ENCODE measurements around the gene TMEM87B.

TMEM87B gene

GRCh38 chr2:112054847-112055729 is at the start of gene TMEM87B:
Gene TMEM87B, plus strand, starts transcription at chr2:112055269. Its CDS starts 323 bp downstream, at chr2:112055592.
- Histone ChIP-seq H3K36me3 (ENCODE audit: insufficient read depth, low read length) (no peaks in the 10 kb centered on the region), H3K9ac (ENCODE audit: low read depth, low read length) (peak within 1 kb of the TSS; percentile 97), H3K9me3 (ENCODE audit: control insufficient read depth, insufficient read depth, low read length) (no peaks in the 10 kb centered on the region), H3K4me1 (ENCODE audit: insufficient read depth, low read length) (peaks cover 8% of the 10 kb centered on the region; the same call in 1 of the 2 replicates)

GRCh38 chr2:112005406-112006075 is 49.5 kb upstream of the TMEM87B start:
- no peak overlapping the region for H3K9ac ChIP-seq (ENCODE audit: low read depth, low read length)
- no peaks in the 10 kb centered on the region for H3K9me3 ChIP-seq (ENCODE audit: control insufficient read depth, insufficient read depth, low read length)
- H3K36me3 ChIP-seq (ENCODE audit: insufficient read depth, low read length): no peaks in the 10 kb centered on the region; the same call in 1 of the 2 replicates
- no peaks in the 10 kb centered on the region for H3K4me1 ChIP-seq (ENCODE audit: insufficient read depth, low read length)

- no peaks in the 10 kb centered on the region for H3K4me1 ChIP-seq (ENCODE audit: insufficient read depth, low read length)
- H3K9ac ChIP-seq (ENCODE audit: low read depth, low read length): no peak overlapping the region
- H3K9me3 ChIP-seq (ENCODE audit: control insufficient read depth, insufficient read depth, low read length): no peaks in the 10 kb centered on the region
- H3K36me3 ChIP-seq (ENCODE audit: insufficient read depth, low read length): no peaks in the 10 kb centered on the region; the same call in 1 of the 2 replicates
These were observed 49.0 kb upstream of the TMEM87B start for GRCh38 chr2:112006076-112006410.

- H3K9ac ChIP-seq (ENCODE audit: low read depth, low read length): no peak overlapping the region
- H3K4me1 ChIP-seq (ENCODE audit: insufficient read depth, low read length): no peaks in the 10 kb centered on the region
- H3K36me3 ChIP-seq (ENCODE audit: insufficient read depth, low read length): no peaks in the 10 kb centered on the region; the same call in 1 of the 2 replicates
- no peaks in the 10 kb centered on the region for H3K9me3 ChIP-seq (ENCODE audit: control insufficient read depth, insufficient read depth, low read length)
These were observed 47.6 kb upstream of the TMEM87B start for GRCh38 chr2:112007493-112007892.

GRCh38 chr2:112008910-112009485 is 46.1 kb upstream of the TMEM87B start:
- Histone ChIP-seq H3K36me3 (ENCODE audit: insufficient read depth, low read length) (no peaks in the 10 kb centered on the region; the same call in 1 of the 2 replicates), H3K9ac (ENCODE audit: low read depth, low read length) (no peak overlapping the region), H3K9me3 (ENCODE audit: control insufficient read depth, insufficient read depth, low read length) (no peaks in the 10 kb centered on the region), H3K4me1 (ENCODE audit: insufficient read depth, low read length) (no peaks in the 10 kb centered on the region)

- H3K9ac ChIP-seq (ENCODE audit: low read depth, low read length): no peak overlapping the region
- no peaks in the 10 kb centered on the region; the same call in 1 of the 2 replicates for H3K36me3 ChIP-seq (ENCODE audit: insufficient read depth, low read length)
- no peaks in the 10 kb centered on the region for H3K4me1 ChIP-seq (ENCODE audit: insufficient read depth, low read length)
- H3K9me3 ChIP-seq (ENCODE audit: control insufficient read depth, insufficient read depth, low read length): no peaks in the 10 kb centered on the region
These were observed 44.3 kb upstream of the TMEM87B start for GRCh38 chr2:112010751-112011150.

- Histone ChIP-seq H3K4me1 (ENCODE audit: insufficient read depth, low read length) (no peaks in the 10 kb centered on the region), H3K36me3 (ENCODE audit: insufficient read depth, low read length) (no peaks in the 10 kb centered on the region; the same call in 1 of the 2 replicates), H3K9ac (ENCODE audit: low read depth, low read length) (no peak overlapping the region), H3K9me3 (ENCODE audit: control insufficient read depth, insufficient read depth, low read length) (no peaks in the 10 kb centered on the region)
These were observed 42.5 kb upstream of the TMEM87B start for GRCh38 chr2:112012556-112012955.

- no peak overlapping the region for H3K9ac ChIP-seq (ENCODE audit: low read depth, low read length)
- H3K9me3 ChIP-seq (ENCODE audit: control insufficient read depth, insufficient read depth, low read length): no peaks in the 10 kb centered on the region
These were observed 36.2 kb upstream of the TMEM87B start for GRCh38 chr2:112018846-112019245.

GRCh38 chr2:112019569-112019982 is 35.5 kb upstream of the TMEM87B start:
- H3K4me1 ChIP-seq (ENCODE audit: insufficient read depth, low read length): peaks cover 9% of the 10 kb centered on the region
- H3K9ac ChIP-seq (ENCODE audit: low read depth, low read length): no peak overlapping the region
- H3K9me3 ChIP-seq (ENCODE audit: control insufficient read depth, insufficient read depth, low read length): no peaks in the 10 kb centered on the region
- H3K36me3 ChIP-seq (ENCODE audit: insufficient read depth, low read length): no peaks in the 10 kb centered on the region

More at GRCh38 chr2:112018846-112019245, 36.2 kb upstream of the TMEM87B start:
- Histone ChIP-seq H3K36me3 (ENCODE audit: insufficient read depth, low read length) (no peaks in the 10 kb centered on the region), H3K4me1 (ENCODE audit: insufficient read depth, low read length) (peaks cover 9% of the 10 kb centered on the region)

GRCh38 chr2:112020561-112020960 is 34.5 kb upstream of the TMEM87B start:
- no peak overlapping the region for H3K9ac ChIP-seq (ENCODE audit: low read depth, low read length)
- no peaks in the 10 kb centered on the region for H3K9me3 ChIP-seq (ENCODE audit: control insufficient read depth, insufficient read depth, low read length)
- peaks cover 9% of the 10 kb centered on the region for H3K4me1 ChIP-seq (ENCODE audit: insufficient read depth, low read length)
- no peaks in the 10 kb centered on the region for H3K36me3 ChIP-seq (ENCODE audit: insufficient read depth, low read length)

- no peaks in the 10 kb centered on the region for H3K36me3 ChIP-seq (ENCODE audit: insufficient read depth, low read length)
- peaks cover 9% of the 10 kb centered on the region for H3K4me1 ChIP-seq (ENCODE audit: insufficient read depth, low read length)
These were observed 33.8 kb upstream of the TMEM87B start for GRCh38 chr2:112021290-112021689.

GRCh38 chr2:112021781-112022231 is 33.3 kb upstream of the TMEM87B start:
- H3K9ac ChIP-seq (ENCODE audit: low read depth, low read length): no peak overlapping the region
- no peaks in the 10 kb centered on the region for H3K36me3 ChIP-seq (ENCODE audit: insufficient read depth, low read length)
- H3K9me3 ChIP-seq (ENCODE audit: control insufficient read depth, insufficient read depth, low read length): no peaks in the 10 kb centered on the region
- peaks cover 9% of the 10 kb centered on the region for H3K4me1 ChIP-seq (ENCODE audit: insufficient read depth, low read length)

More at GRCh38 chr2:112021290-112021689, 33.8 kb upstream of the TMEM87B start:
- Histone ChIP-seq H3K9me3 (ENCODE audit: control insufficient read depth, insufficient read depth, low read length) (no peaks in the 10 kb centered on the region), H3K9ac (ENCODE audit: low read depth, low read length) (no peak overlapping the region)

- Histone ChIP-seq H3K9ac (ENCODE audit: low read depth, low read length) (no peak overlapping the region), H3K36me3 (ENCODE audit: insufficient read depth, low read length) (no peaks in the 10 kb centered on the region)
These were observed 31.4 kb upstream of the TMEM87B start for GRCh38 chr2:112023707-112024106.

GRCh38 chr2:112024231-112024630 is 30.8 kb upstream of the TMEM87B start:
- H3K9me3 ChIP-seq (ENCODE audit: control insufficient read depth, insufficient read depth, low read length): no peaks in the 10 kb centered on the region
- no peak overlapping the region for H3K9ac ChIP-seq (ENCODE audit: low read depth, low read length)
- peaks cover 8% of the 10 kb centered on the region for H3K4me1 ChIP-seq (ENCODE audit: insufficient read depth, low read length)
- H3K36me3 ChIP-seq (ENCODE audit: insufficient read depth, low read length): no peaks in the 10 kb centered on the region

More at GRCh38 chr2:112023707-112024106, 31.4 kb upstream of the TMEM87B start:
- Histone ChIP-seq H3K9me3 (ENCODE audit: control insufficient read depth, insufficient read depth, low read length) (no peaks in the 10 kb centered on the region), H3K4me1 (ENCODE audit: insufficient read depth, low read length) (peaks cover 9% of the 10 kb centered on the region)

All from ES-I3 (cell line).